Stimulated activated effector memory CD8-positive, alpha-beta T cell treated with anti-CD3 and anti-CD28 coated beads, Interleukin-12 subunit alpha, Interleukin-12 subunit beta, amount 100 ng/mL, for 72 hours (primary cell): ENCODE data around the gene PFDN2.
A peak's percentile ranks its signal among the peaks of the same experiment; 100 is the strongest.

Experiments
- ATAC-seq: fragments of 150-1000 bp; cut with Tn5 transposase; 2 replicates; pipeline ENCODE4 v1.10.0; 2021
- DNase-seq, 2 donors: peaks; one replicate each; pipeline ENCODE4 v3.0.0; 2021 to 2022; ENCODE audit warnings: low spot score in 2 of 2
- H3K27ac Mint-ChIP-seq: one replicate; pipeline ENCODE4 v1.8.0; 2022; ENCODE audit warnings: mild to moderate bottlenecking, mixed read lengths
- H3K36me3 Mint-ChIP-seq: one replicate; pipeline ENCODE4 v1.8.0; 2022; ENCODE audit warnings: mild to moderate bottlenecking, mixed read lengths
- H3K4me1 Mint-ChIP-seq: one replicate; pipeline ENCODE4 v1.8.0; 2022; ENCODE audit warnings: mixed read lengths
- H3K4me3 Mint-ChIP-seq: one replicate; pipeline ENCODE4 v1.8.0; 2022; ENCODE audit warnings: mild to moderate bottlenecking, mixed read lengths
- H3K9me3 Mint-ChIP-seq: one replicate; pipeline ENCODE4 v1.8.0; 2022; ENCODE audit warnings: mixed read lengths

PFDN2 gene

GRCh38 chr1:161157867-161158266 lies 40.0 kb upstream of the PFDN2 start:
- Mint-ChIP-seq H3K4me1 (peaks cover 64% of the 10 kb centered on the region), H3K27ac (peak overlapping the region; percentile 50), H3K4me3 (peak overlapping the region; percentile 83), H3K36me3 (peaks cover 69% of the 10 kb centered on the region), H3K9me3 (no peaks in the 10 kb centered on the region)
- ATAC-seq: no peak
- no peak for DNase-seq

GRCh38 chr1:161153682-161154337 lies 36.0 kb upstream of the PFDN2 start, which contains the start of gene UFC1:
UFC1 (plus strand) TSS chr1:161153978; CDS start chr1:161153998, 20 bp downstream.
- Mint-ChIP-seq H3K4me3 (peak within 1 kb of the TSS; percentile 95), H3K4me1 (peaks cover 26% of the 10 kb centered on the region), H3K9me3 (no peaks in the 10 kb centered on the region), H3K36me3 (peaks cover 49% of the 10 kb centered on the region), H3K27ac (peak within 1 kb of the TSS; percentile 100)
- ATAC-seq (peak; percentile 96), DNase-seq (peak; percentile 61 to 89)

GRCh38 chr1:161153176-161153575 lies 35.3 kb upstream of the PFDN2 start:
- Mint-ChIP-seq H3K9me3 (no peaks in the 10 kb centered on the region), H3K27ac (peak overlapping the region; percentile 100), H3K4me3 (peak overlapping the region; percentile 95), H3K4me1 (peaks cover 22% of the 10 kb centered on the region), H3K36me3 (peaks cover 43% of the 10 kb centered on the region)
- ATAC-seq (no peak), DNase-seq (no peak)

- H3K9me3 Mint-ChIP-seq: no peaks in the 10 kb centered on the region
- H3K4me3 Mint-ChIP-seq: no peak overlapping the region
- no peaks in the 10 kb centered on the region for H3K36me3 Mint-ChIP-seq
- no peak overlapping the region for H3K27ac Mint-ChIP-seq
- DNase-seq (no peak), ATAC-seq (no peak)
- no peaks in the 10 kb centered on the region for H3K4me1 Mint-ChIP-seq
Measured at GRCh38 chr1:161145832-161146231, 28.0 kb upstream of the PFDN2 start.

GRCh38 chr1:161140755-161141400 lies 23.0 kb upstream of the PFDN2 start:
- ATAC-seq (no peak), DNase-seq (no peak)
- Mint-ChIP-seq H3K4me3 (no peak overlapping the region), H3K9me3 (no peaks in the 10 kb centered on the region), H3K36me3 (no peaks in the 10 kb centered on the region), H3K27ac (no peak overlapping the region), H3K4me1 (no peaks in the 10 kb centered on the region)

GRCh38 chr1:161139766-161140165 lies 21.9 kb upstream of the PFDN2 start:
- H3K36me3 Mint-ChIP-seq: no peaks in the 10 kb centered on the region
- ATAC-seq: no peak
- H3K4me1 Mint-ChIP-seq: peaks cover 6% of the 10 kb centered on the region
- H3K27ac Mint-ChIP-seq: no peak overlapping the region
- no peak for DNase-seq
- H3K9me3 Mint-ChIP-seq: no peaks in the 10 kb centered on the region
- no peak overlapping the region for H3K4me3 Mint-ChIP-seq

- no peak for DNase-seq
- peak overlapping the region; percentile 14 for H3K27ac Mint-ChIP-seq
- no peak overlapping the region for H3K4me3 Mint-ChIP-seq
- H3K4me1 Mint-ChIP-seq: peaks cover 6% of the 10 kb centered on the region
- no peak for ATAC-seq
- H3K36me3 Mint-ChIP-seq: no peaks in the 10 kb centered on the region
- no peaks in the 10 kb centered on the region for H3K9me3 Mint-ChIP-seq
Measured at GRCh38 chr1:161138431-161138830, 20.6 kb upstream of the PFDN2 start.

GRCh38 chr1:161137881-161138280 lies 20.0 kb upstream of the PFDN2 start:
- ATAC-seq (no peak), DNase-seq (no peak)
- Mint-ChIP-seq H3K36me3 (no peaks in the 10 kb centered on the region), H3K4me3 (no peak overlapping the region), H3K9me3 (no peaks in the 10 kb centered on the region), H3K4me1 (peaks cover 6% of the 10 kb centered on the region), H3K27ac (peak overlapping the region; percentile 14)

- Mint-ChIP-seq H3K4me3 (no peak overlapping the region), H3K4me1 (peaks cover 39% of the 10 kb centered on the region), H3K9me3 (no peaks in the 10 kb centered on the region), H3K36me3 (peaks cover 37% of the 10 kb centered on the region), H3K27ac (no peak overlapping the region)
- ATAC-seq (no peak), DNase-seq (no peak)
Measured at GRCh38 chr1:161133220-161133740, 15.4 kb upstream of the PFDN2 start.

GRCh38 chr1:161132410-161133219 lies 14.8 kb upstream of the PFDN2 start, which contains the start of gene DEDD:
DEDD (minus strand) TSS chr1:161132667; CDS start chr1:161124462, 8,205 bp downstream.
- Mint-ChIP-seq H3K4me3 (no peak within 1 kb of the TSS), H3K4me1 (peaks cover 46% of the 10 kb centered on the region), H3K36me3 (peaks cover 44% of the 10 kb centered on the region), H3K27ac (no peak within 1 kb of the TSS), H3K9me3 (no peaks in the 10 kb centered on the region)
- peak; percentile 86 to 92 for DNase-seq
- ATAC-seq: peak; percentile 97

GRCh38 chr1:161131523-161132409 lies 13.9 kb upstream of the PFDN2 start:
- Mint-ChIP-seq H3K9me3 (no peaks in the 10 kb centered on the region), H3K36me3 (peaks cover 52% of the 10 kb centered on the region), H3K4me1 (peaks cover 54% of the 10 kb centered on the region), H3K27ac (no peak overlapping the region), H3K4me3 (no peak overlapping the region)
- no peak for ATAC-seq
- DNase-seq: peak in 1 of 2 donors; percentile 63

GRCh38 chr1:161130266-161130665 lies 12.4 kb upstream of the PFDN2 start:
- no peak overlapping the region for H3K27ac Mint-ChIP-seq

GRCh38 chr1:161128591-161129420 lies 11.0 kb upstream of the PFDN2 start:
- Mint-ChIP-seq H3K36me3 (peaks cover 82% of the 10 kb centered on the region), H3K4me1 (peaks cover 59% of the 10 kb centered on the region), H3K9me3 (no peaks in the 10 kb centered on the region), H3K4me3 (no peak overlapping the region), H3K27ac (peak overlapping the region; percentile 1)
- ATAC-seq (no peak), DNase-seq (no peak)

More at GRCh38 chr1:161130266-161130665, 12.4 kb upstream of the PFDN2 start:
- Mint-ChIP-seq H3K36me3 (peaks cover 67% of the 10 kb centered on the region), H3K9me3 (no peaks in the 10 kb centered on the region), H3K4me1 (peaks cover 64% of the 10 kb centered on the region), H3K4me3 (no peak overlapping the region)
- DNase-seq (no peak), ATAC-seq (no peak)

GRCh38 chr1:161127649-161128048 lies 9.8 kb upstream of the PFDN2 start:
- Mint-ChIP-seq H3K9me3 (no peaks in the 10 kb centered on the region), H3K4me1 (peaks cover 59% of the 10 kb centered on the region), H3K27ac (peak overlapping the region; percentile 1), H3K4me3 (no peak overlapping the region), H3K36me3 (peaks cover 93% of the 10 kb centered on the region)
- no peak for DNase-seq
- no peak for ATAC-seq
